ENCODE results near the gene GABARAPL2. TPM values are rescaled to one million over a fixed set of nuclear protein-coding genes. Genes with fewer than 3 reads are reported as not detected.
"Not testable (repeated sequence)": the region's sequence is repeated elsewhere in the genome, so short reads cannot be mapped to it uniquely, and the experiment has no call there.

Gene GABARAPL2
- polyA plus RNA-seq, 1 donor (not counting 4 experiments of a cell fraction or from before 2014, with no cell fraction given): 95.8 TPM

GRCh38 chr16:75541236-75541635 lies 24.9 kb upstream of the GABARAPL2 start:
- Histone ChIP-seq H4K20me1 (ENCODE audit: control insufficient read depth, extremely low read depth, insufficient read depth, low read length) (no peaks in the 10 kb centered on the region), H3K9ac (ENCODE audit: control insufficient read depth, extremely low read depth, insufficient read depth, low read length) (no peak overlapping the region), H3K36me3 (ENCODE audit: control insufficient read depth in 2 of 2, extremely low read depth in 1 of 2, insufficient read depth in 2 of 2, low read length in 2 of 2) (no peaks in the 10 kb centered on the region), H3K9me3 (ENCODE audit: control insufficient read depth, low read depth, low read length) (no peaks in the 10 kb centered on the region), H3K4me2 (ENCODE audit: control insufficient read depth, extremely low read depth, insufficient read depth, low read depth, low read length) (no peak overlapping the region), H3K4me3 (ENCODE audit: control insufficient read depth in 2 of 3, extremely low read depth in 1 of 3, insufficient read depth in 2 of 3, low read depth in 1 of 3, low read length in 3 of 3) (no peak overlapping the region), H3K27ac (ENCODE audit: control insufficient read depth, insufficient read depth, low read length) (no peak overlapping the region), H2AFZ (ENCODE audit: control insufficient read depth, low read length) (no peak overlapping the region), H3K27me3 (ENCODE audit: control insufficient read depth, extremely low read depth, insufficient read depth, low read length) (no peaks in the 10 kb centered on the region), H3K4me1 (ENCODE audit: control insufficient read depth, extremely low read depth, insufficient read depth, low read length) (no peaks in the 10 kb centered on the region), H3K79me2 (ENCODE audit: control insufficient read depth, insufficient read depth, low read length) (no peaks in the 10 kb centered on the region), H3K9me1 (ENCODE audit: control insufficient read depth, extremely low read depth, insufficient read depth, low read length) (no peaks in the 10 kb centered on the region)
- FAIRE-seq: no peak
- DNase-seq (ENCODE audit: low read depth, low spot score): no peak
- dilution Hi-C loops (cut with MboI; ENCODE audit: extremely low pct_ligation_motif_present, low sequenced_read_pairs): no loop called here
- no peak for TF ChIP-seq EZH2 (IDR thresholded peaks at IDR 0.05; ENCODE audit: low read length)
- no peak for TF ChIP-seq CTCF (optimal IDR thresholded peaks at IDR 0.05 in 1 of 3, IDR thresholded peaks at IDR 0.05 in 1 of 3, conservative IDR thresholded peaks at IDR 0.05 in 1 of 3; ENCODE audit: extremely low read depth in 1 of 3, insufficient read depth in 2 of 3, low read length in 3 of 3)

- H3K36me3 ChIP-seq (ENCODE audit: control insufficient read depth in 2 of 2, extremely low read depth in 1 of 2, insufficient read depth in 2 of 2, low read length in 2 of 2); H3K9me3 ChIP-seq (ENCODE audit: control insufficient read depth, low read depth, low read length); H3K9me1 ChIP-seq (ENCODE audit: control insufficient read depth, extremely low read depth, insufficient read depth, low read length); dilution Hi-C loops (cut with MboI; ENCODE audit: extremely low pct_ligation_motif_present, low sequenced_read_pairs); H3K4me1 ChIP-seq (ENCODE audit: control insufficient read depth, extremely low read depth, insufficient read depth, low read length); H3K9ac ChIP-seq (ENCODE audit: control insufficient read depth, extremely low read depth, insufficient read depth, low read length); H2AFZ ChIP-seq (ENCODE audit: control insufficient read depth, low read length); H3K4me2 ChIP-seq (ENCODE audit: control insufficient read depth, extremely low read depth, insufficient read depth, low read depth, low read length); H3K27me3 ChIP-seq (ENCODE audit: control insufficient read depth, extremely low read depth, insufficient read depth, low read length); FAIRE-seq; H3K79me2 ChIP-seq (ENCODE audit: control insufficient read depth, insufficient read depth, low read length); H3K27ac ChIP-seq (ENCODE audit: control insufficient read depth, insufficient read depth, low read length); H3K4me3 ChIP-seq (ENCODE audit: control insufficient read depth in 2 of 3, extremely low read depth in 1 of 3, insufficient read depth in 2 of 3, low read depth in 1 of 3, low read length in 3 of 3); DNase-seq (ENCODE audit: low read depth, low spot score); H4K20me1 ChIP-seq (ENCODE audit: control insufficient read depth, extremely low read depth, insufficient read depth, low read length): not testable (repeated sequence)
These were observed 23.7 kb upstream of the GABARAPL2 start for GRCh38 chr16:75542462-75542861.

GRCh38 chr16:75545879-75546278 lies 20.3 kb upstream of the GABARAPL2 start:
- H3K4me1 ChIP-seq (ENCODE audit: control insufficient read depth, extremely low read depth, insufficient read depth, low read length); DNase-seq (ENCODE audit: low read depth, low spot score); H3K4me3 ChIP-seq (ENCODE audit: control insufficient read depth in 2 of 3, extremely low read depth in 1 of 3, insufficient read depth in 2 of 3, low read depth in 1 of 3, low read length in 3 of 3); H3K9me3 ChIP-seq (ENCODE audit: control insufficient read depth, low read depth, low read length); H3K27me3 ChIP-seq (ENCODE audit: control insufficient read depth, extremely low read depth, insufficient read depth, low read length); H3K27ac ChIP-seq (ENCODE audit: control insufficient read depth, insufficient read depth, low read length); H3K36me3 ChIP-seq (ENCODE audit: control insufficient read depth in 2 of 2, extremely low read depth in 1 of 2, insufficient read depth in 2 of 2, low read length in 2 of 2); H3K4me2 ChIP-seq (ENCODE audit: control insufficient read depth, extremely low read depth, insufficient read depth, low read depth, low read length); H3K79me2 ChIP-seq (ENCODE audit: control insufficient read depth, insufficient read depth, low read length); FAIRE-seq; dilution Hi-C loops (cut with MboI; ENCODE audit: extremely low pct_ligation_motif_present, low sequenced_read_pairs); H4K20me1 ChIP-seq (ENCODE audit: control insufficient read depth, extremely low read depth, insufficient read depth, low read length); H3K9ac ChIP-seq (ENCODE audit: control insufficient read depth, extremely low read depth, insufficient read depth, low read length); H3K9me1 ChIP-seq (ENCODE audit: control insufficient read depth, extremely low read depth, insufficient read depth, low read length); H2AFZ ChIP-seq (ENCODE audit: control insufficient read depth, low read length): not testable (repeated sequence)

Measured in keratinocyte (primary cell).